ENCODE results near the gene ERC2. TPM values are rescaled to one million over a fixed set of nuclear protein-coding genes. Genes with fewer than 3 reads are reported as not detected.

ERC2 gene
- total and polyA plus RNA-seq, 2 of the 13 experiments (the other 11 are each of a cell fraction or from before 2014, with no cell fraction given), result 0.16 to 0.22 TPM

- Histone ChIP-seq H3K9me3 (ENCODE audit: low read length) (no peaks in the 10 kb centered on the region), H3K4me2 (ENCODE audit: low read depth, low read length) (no peak overlapping the region), H3K9ac (ENCODE audit: insufficient read depth, low read depth, low read length) (no peak overlapping the region), H4K20me1 (ENCODE audit: insufficient read depth, low read length) (no peaks in the 10 kb centered on the region), H3K79me2 (ENCODE audit: insufficient read depth, low read length) (no peaks in the 10 kb centered on the region), H3K4me1 (ENCODE audit: insufficient read depth, low read length) (no peaks in the 10 kb centered on the region), H3K4me3 (replicated peaks in 1 of 3; ENCODE audit: insufficient read depth in 1 of 3, low read depth in 2 of 3, low read length in 3 of 3) (no peak overlapping the region), H3K27me3 (ENCODE audit: control insufficient read depth in 1 of 2, insufficient read depth in 2 of 2, low read length in 2 of 2) (no peaks in the 10 kb centered on the region), H3K27ac (ENCODE audit: extremely low read length, insufficient read depth, low read length) (no peak overlapping the region), H2AFZ (ENCODE audit: low read length) (no peak overlapping the region), H3K36me3 (replicated peaks in 1 of 2; ENCODE audit: control insufficient read depth in 1 of 2, insufficient read depth in 2 of 2, low read length in 2 of 2) (no peaks in the 10 kb centered on the region)
- CTCF ChIA-PET (ENCODE audit: low intra/inter-chr PET ratio, low total read pairs), result no interaction called here
- POLR2A ChIA-PET, result no interaction called here
- DNase-seq (ENCODE audit: low spot score), result no peak
- intact Hi-C loops (cut with micrococcal nuclease; ENCODE audit: unreplicated experiment) (loop anchor here (10.0 kb wide), 1 partner anchor 1162 kb away; no protein-coding TSS in a partner anchor), in situ Hi-C loops (cut with HindIII; ENCODE audit: extremely low pct_ligation_motif_present, low pct_unique_long_range_greater_than_20kb) (loop anchor here (10.0 kb wide), 1 partner anchor 102 kb away; no protein-coding TSS in a partner anchor)
- no TSS peak for BruUV-seq (replicated peaks)
- TF ChIP-seq CEBPB (IDR thresholded peaks at IDR 0.05; ENCODE audit: borderline replicate concordance, low read depth, low read length), result no peak
- TF ChIP-seq ZNF780A (CRISPR knock-in tag; IDR thresholded peaks at IDR 0.05), result no peak
- no peak for TF ChIP-seq ZNF430 (CRISPR knock-in tag; IDR thresholded peaks at IDR 0.05)
- no peak for TF ChIP-seq ZNF431 (CRISPR knock-in tag; IDR thresholded peaks at IDR 0.05; ENCODE audit: borderline replicate concordance, low read depth)
- no peak for TF ChIP-seq DR1 (CRISPR knock-in tag; IDR thresholded peaks at IDR 0.05)
- TF ChIP-seq RORA (CRISPR knock-in tag; IDR thresholded peaks at IDR 0.05), result no peak
- TF ChIP-seq YY1 (IDR thresholded peaks at IDR 0.05; ENCODE audit: insufficient read depth, insufficient replicate concordance, low read depth, low read length), result no peak
- TF ChIP-seq GATA4 (IDR thresholded peaks at IDR 0.05; ENCODE audit: borderline replicate concordance, low read depth), result no peak
- TF ChIP-seq ZNF772 (CRISPR knock-in tag; IDR thresholded peaks at IDR 0.05), result no peak
- no peak for TF ChIP-seq MTERF4 (CRISPR knock-in tag; IDR thresholded peaks at IDR 0.05)
- TF ChIP-seq TOPORS (CRISPR knock-in tag; IDR thresholded peaks at IDR 0.05), result no peak
- no peak for TF ChIP-seq MEIS2 (CRISPR knock-in tag; IDR thresholded peaks at IDR 0.05)
- TF ChIP-seq ZNF331 (CRISPR knock-in tag; IDR thresholded peaks at IDR 0.05), result no peak
- no peak for TF ChIP-seq ZNF543 (CRISPR knock-in tag; IDR thresholded peaks at IDR 0.05)
- no peak for TF ChIP-seq ZSCAN21 (CRISPR knock-in tag; IDR thresholded peaks at IDR 0.05; ENCODE audit: borderline replicate concordance)
- no peak for TF ChIP-seq ZNF160 (CRISPR knock-in tag; IDR thresholded peaks at IDR 0.05)
- TF ChIP-seq ZNF136 (CRISPR knock-in tag; IDR thresholded peaks at IDR 0.05; ENCODE audit: low read depth), result no peak
- no peak for TF ChIP-seq MAFG (CRISPR knock-in tag; IDR thresholded peaks at IDR 0.05)
- TF ChIP-seq ZNF570 (CRISPR knock-in tag; IDR thresholded peaks at IDR 0.05; ENCODE audit: borderline replicate concordance), result no peak
- FAIRE-seq, result no peak
- ATAC-seq, result no peak
- WGBS (ENCODE audit: low lambda C conversion rate), result 0% methylated on average over 2 of the region's 2 CpGs
Observed at GRCh38 chr3:56342475-56342874, 125.8 kb downstream of the ERC2 start.
